Loucy (cell line): ENCODE measurements around the gene PRIMA1.

Experiments used
- EZH2phosphoT487 ChIP-seq: fragments of 200-600 bp; IDR thresholded peaks from 2 replicates; pipeline ENCODE4 v1.6.1; 2018; ENCODE audit warnings: antibody characterized with exemption, mild to moderate bottlenecking, moderate library complexity, borderline replicate concordance
- TF ChIP-seq, protein P1 (sequence below): fragments of 200-600 bp; sonication (generic); conservative IDR thresholded peaks from 2 replicates; pipeline ENCODE4 v1.5.1; 2014; ENCODE audit warnings: mild to moderate bottlenecking, antibody characterized with exemption, low read length

- TF ChIP-seq, protein P1, sequence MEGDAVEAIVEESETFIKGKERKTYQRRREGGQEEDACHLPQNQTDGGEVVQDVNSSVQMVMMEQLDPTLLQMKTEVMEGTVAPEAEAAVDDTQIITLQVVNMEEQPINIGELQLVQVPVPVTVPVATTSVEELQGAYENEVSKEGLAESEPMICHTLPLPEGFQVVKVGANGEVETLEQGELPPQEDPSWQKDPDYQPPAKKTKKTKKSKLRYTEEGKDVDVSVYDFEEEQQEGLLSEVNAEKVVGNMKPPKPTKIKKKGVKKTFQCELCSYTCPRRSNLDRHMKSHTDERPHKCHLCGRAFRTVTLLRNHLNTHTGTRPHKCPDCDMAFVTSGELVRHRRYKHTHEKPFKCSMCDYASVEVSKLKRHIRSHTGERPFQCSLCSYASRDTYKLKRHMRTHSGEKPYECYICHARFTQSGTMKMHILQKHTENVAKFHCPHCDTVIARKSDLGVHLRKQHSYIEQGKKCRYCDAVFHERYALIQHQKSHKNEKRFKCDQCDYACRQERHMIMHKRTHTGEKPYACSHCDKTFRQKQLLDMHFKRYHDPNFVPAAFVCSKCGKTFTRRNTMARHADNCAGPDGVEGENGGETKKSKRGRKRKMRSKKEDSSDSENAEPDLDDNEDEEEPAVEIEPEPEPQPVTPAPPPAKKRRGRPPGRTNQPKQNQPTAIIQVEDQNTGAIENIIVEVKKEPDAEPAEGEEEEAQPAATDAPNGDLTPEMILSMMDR, result no peak
- TF ChIP-seq EZH2phosphoT487, result no peak
Measured at GRCh38 chr14:93682459-93682858, 105.8 kb downstream of the PRIMA1 start.
